T47D (cell line): ENCODE measurements around the gene PCDHGA8.
A peak's percentile ranks its signal among the peaks of the same experiment; 100 is the strongest.
"Not testable (repeated sequence)": the region's sequence is repeated elsewhere in the genome, so short reads cannot be mapped to it uniquely, and the experiment has no call there.

Experiments
- DNase-seq, 2 experiments: peaks; one replicate each; pipeline versions ENCODE4 v3.0.0 to v3.0.0-alpha.2; 2011 to 2012; ENCODE audit warnings: low read depth in 1 of 2, low spot score in 1 of 2
- JUND ChIP-seq: IDR thresholded peaks from 2 replicates; pipeline ENCODE4 v1.6.1; 2012; ENCODE audit warnings: low read depth
- in situ Hi-C: cut with HindIII; loops from 2 replicates; pipeline ENCODE4 v1.10.0; 2016; ENCODE audit warnings: low sequenced_read_pairs, low pct_unique_long_range_greater_than_20kb

The PCDHGA8 gene

DNA sequence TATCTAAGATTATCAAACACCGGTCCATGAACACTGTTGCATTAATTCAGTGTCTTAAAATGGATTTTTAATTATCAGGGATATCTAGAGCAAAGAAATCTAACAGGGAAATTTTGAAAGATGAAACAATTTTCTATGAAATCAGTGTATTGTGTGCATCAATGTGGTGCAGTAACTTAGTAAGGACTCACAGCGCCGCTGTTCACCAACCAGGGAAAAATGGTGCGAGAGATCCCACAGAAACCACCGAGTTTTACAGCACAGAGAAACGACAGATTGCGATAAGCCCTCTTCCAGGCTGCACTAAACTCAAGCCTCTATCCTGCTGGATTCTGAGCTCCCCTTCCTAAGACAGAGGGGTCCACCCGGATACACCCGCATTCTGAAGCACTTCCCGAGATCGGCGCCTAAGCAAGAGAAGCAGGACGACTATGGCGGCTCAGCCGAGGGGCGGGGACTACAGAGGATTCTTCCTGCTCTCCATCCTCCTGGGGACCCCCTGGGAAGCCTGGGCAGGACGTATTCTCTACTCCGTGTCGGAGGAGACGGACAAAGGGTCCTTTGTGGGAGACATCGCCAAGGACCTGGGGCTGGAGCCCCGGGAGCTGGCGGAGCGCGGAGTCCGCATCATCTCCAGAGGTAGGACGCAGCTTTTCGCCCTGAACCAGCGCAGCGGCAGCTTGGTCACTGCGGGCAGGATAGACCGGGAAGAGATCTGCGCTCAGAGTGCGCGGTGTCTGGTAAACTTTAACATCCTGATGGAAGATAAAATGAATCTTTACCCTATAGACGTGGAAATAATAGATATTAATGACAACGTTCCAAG, 9.8 kb upstream of the PCDHGA8 start, which contains the start of gene PCDHGA7:
Gene PCDHGA7, plus strand, starts transcription at position 274 of the 826 bp plus-strand sequence. Its CDS starts 158 bp downstream, at position 432.
- TF ChIP-seq JUND, result no peak
- in situ Hi-C loops, result no loop called here
- peak; percentile 82 to 88 for DNase-seq

DNA sequence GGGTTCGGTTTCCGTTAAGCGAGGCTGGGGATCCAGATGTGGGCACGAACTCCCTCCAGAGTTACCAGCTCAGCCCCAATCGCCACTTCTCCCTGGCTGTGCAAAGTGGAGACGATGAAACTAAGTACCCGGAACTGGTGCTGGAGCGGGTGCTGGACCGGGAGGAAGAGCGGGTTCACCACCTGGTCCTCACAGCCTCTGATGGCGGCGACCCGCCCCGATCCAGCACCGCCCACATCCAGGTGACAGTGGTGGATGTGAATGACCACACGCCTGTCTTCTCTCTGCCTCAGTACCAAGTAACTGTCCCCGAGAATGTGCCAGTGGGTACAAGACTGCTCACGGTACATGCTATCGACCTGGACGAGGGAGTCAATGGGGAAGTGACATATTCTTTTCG, 9.1 kb upstream of the PCDHGA8 start:
- TF ChIP-seq JUND, result no peak
- DNase-seq, result no peak
- in situ Hi-C loops, result no loop called here

DNA sequence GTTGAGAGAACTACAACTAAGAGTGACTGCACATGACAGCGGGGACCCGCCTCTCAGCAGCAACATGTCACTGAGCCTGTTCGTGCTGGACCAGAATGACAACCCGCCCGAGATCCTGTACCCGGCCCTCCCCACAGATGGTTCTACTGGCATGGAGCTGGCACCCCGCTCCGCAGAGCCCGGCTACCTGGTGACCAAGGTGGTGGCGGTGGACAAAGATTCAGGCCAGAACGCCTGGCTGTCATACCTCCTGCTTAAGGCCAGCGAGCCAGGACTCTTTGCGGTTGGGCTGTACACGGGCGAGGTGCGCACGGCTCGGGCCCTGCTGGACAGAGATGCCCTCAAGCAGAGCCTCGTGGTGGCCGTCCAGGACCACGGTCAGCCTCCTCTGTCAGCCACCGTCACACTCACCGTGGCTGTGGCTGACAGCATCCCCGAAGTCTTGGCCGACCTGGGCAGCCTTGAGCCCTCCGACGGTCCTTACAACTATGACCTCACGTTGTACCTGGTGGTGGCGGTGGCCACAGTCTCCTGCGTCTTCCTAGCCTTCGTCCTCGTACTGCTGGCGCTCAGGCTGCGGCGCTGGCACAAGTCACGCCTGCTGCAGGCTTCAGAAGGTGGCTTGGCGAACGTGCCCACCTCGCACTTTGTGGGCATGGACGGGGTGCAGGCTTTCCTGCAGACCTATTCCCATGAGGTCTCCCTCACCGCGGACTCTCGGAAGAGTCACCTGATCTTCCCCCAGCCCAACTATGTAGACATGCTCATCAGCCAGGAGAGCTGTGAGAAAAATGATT, 7.8 kb upstream of the PCDHGA8 start:
- no peak for TF ChIP-seq JUND
- DNase-seq, result no peak
- in situ Hi-C loops, result no loop called here

DNA sequence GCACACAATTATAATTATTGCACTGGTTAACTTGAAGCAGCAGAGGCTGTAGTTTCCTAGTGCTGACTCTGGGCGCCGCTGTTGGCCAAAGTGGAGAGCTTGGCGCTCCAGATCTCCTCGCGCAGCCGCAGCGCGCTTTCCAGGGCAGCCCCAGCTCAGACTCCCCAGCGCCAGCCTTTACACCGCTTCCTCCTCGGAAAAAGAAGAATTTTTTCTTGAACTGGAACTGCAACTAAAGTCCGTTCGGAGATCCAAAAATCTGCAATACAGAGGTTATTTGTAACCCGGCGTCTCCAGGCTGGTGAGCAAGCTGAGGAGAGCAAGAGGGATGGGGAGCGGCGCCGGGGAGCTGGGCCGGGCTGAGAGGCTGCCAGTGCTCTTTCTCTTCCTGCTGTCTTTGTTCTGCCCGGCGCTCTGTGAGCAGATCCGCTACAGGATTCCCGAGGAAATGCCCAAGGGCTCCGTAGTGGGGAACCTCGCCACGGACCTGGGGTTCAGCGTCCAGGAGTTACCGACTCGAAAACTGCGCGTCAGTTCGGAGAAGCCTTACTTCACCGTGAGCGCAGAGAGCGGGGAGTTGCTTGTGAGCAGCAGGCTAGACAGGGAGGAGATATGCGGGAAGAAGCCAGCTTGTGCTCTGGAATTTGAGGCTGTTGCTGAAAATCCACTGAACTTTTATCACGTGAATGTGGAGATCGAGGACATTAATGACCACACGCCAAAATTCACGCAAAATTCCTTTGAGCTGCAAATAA, 4.7 kb upstream of the PCDHGA8 start, which contains the start of gene PCDHGB4:
Gene PCDHGB4, plus strand, starts transcription at position 142 of the 755 bp plus-strand sequence. Its CDS starts 187 bp downstream, at position 329.
- DNase-seq, result peak in 1 of 2 experiments; percentile 63
- in situ Hi-C loops, result not testable (repeated sequence)

DNA sequence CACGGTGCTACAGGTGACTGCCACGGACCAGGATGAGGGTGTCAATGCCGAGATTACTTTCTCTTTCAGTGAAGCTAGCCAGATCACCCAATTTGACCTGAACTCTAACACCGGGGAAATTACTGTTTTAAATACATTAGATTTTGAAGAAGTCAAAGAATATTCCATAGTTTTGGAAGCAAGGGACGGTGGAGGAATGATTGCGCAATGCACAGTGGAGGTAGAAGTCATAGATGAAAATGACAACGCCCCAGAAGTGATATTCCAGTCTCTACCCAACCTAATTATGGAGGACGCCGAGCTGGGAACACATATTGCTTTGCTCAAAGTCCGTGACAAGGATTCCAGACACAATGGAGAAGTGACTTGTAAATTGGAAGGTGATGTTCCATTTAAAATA, 3.8 kb upstream of the PCDHGA8 start:
- in situ Hi-C loops, result no loop called here
- no peak for TF ChIP-seq JUND
- no peak for DNase-seq

DNA sequence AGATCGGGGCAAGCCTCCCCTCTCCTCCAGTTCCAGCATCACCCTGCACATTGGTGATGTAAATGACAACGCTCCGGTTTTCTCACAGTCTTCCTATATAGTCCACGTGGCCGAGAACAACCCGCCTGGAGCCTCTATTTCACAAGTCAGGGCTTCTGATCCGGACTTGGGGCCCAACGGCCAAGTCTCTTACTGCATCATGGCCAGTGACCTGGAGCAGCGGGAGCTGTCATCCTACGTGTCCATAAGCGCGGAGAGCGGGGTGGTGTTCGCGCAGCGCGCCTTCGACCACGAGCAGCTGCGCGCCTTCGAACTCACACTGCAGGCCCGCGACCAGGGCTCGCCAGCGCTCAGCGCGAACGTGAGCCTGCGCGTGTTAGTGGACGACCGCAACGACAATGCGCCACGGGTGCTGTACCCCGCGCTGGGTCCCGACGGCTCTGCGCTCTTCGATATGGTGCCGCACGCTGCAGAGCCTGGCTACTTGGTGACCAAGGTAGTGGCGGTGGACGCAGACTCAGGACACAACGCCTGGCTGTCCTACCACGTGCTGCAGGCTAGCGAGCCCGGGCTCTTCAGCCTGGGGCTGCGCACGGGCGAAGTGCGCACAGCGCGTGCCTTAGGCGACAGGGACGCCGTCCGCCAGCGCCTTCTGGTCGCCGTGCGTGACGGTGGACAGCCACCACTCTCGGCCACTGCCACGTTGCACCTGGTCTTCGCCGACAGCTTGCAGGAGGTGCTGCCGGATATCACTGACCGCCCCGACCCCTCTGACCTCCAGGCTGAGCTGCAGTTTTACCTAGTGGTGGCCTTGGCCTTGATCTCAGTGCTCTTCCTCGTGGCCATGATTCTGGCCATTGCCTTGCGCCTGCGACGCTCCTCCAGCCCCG, 3.0 kb upstream of the PCDHGA8 start:
- no peak for TF ChIP-seq JUND
- in situ Hi-C loops, result no loop called here
- no peak for DNase-seq

DNA sequence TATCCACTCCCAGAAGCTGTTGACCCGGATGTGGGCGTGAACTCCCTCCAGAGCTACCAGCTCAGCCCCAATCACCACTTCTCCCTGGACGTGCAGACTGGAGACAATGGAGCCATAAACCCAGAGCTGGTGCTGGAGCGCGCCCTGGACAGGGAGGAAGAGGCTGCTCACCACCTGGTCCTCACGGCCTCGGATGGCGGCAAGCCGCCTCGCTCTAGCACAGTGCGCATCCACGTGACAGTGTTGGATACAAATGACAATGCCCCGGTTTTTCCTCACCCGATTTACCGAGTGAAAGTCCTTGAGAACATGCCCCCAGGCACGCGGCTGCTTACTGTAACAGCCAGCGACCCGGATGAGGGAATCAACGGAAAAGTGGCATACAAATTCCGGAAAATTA, 834 bp downstream of the PCDHGA8 start:
- in situ Hi-C loops, result no loop called here
- TF ChIP-seq JUND, result no peak
- no peak for DNase-seq

DNA sequence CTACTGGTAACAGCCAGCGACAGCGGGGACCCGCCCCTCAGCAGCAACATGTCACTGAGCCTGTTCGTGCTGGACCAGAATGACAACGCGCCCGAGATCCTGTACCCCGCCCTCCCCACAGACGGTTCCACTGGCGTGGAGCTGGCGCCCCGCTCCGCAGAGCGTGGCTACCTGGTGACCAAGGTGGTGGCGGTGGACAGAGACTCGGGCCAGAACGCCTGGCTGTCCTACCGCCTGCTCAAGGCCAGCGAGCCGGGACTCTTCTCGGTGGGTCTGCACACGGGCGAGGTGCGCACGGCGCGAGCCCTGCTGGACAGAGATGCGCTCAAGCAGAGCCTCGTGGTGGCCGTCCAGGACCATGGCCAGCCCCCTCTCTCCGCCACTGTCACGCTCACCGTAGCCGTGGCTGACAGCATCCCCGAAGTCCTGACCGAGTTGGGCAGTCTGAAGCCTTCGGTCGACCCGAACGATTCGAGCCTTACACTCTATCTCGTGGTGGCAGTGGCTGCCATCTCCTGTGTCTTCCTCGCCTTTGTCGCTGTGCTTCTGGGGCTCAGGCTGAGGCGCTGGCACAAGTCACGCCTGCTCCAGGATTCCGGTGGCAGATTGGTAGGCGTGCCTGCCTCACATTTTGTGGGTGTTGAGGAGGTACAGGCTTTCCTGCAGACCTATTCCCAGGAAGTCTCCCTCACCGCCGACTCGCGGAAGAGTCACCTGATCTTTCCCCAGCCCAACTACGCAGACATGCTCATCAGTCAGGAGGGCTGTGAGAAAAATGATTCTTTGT, 2.2 kb downstream of the PCDHGA8 start:
- DNase-seq, in situ Hi-C loops: not testable (repeated sequence)

DNA sequence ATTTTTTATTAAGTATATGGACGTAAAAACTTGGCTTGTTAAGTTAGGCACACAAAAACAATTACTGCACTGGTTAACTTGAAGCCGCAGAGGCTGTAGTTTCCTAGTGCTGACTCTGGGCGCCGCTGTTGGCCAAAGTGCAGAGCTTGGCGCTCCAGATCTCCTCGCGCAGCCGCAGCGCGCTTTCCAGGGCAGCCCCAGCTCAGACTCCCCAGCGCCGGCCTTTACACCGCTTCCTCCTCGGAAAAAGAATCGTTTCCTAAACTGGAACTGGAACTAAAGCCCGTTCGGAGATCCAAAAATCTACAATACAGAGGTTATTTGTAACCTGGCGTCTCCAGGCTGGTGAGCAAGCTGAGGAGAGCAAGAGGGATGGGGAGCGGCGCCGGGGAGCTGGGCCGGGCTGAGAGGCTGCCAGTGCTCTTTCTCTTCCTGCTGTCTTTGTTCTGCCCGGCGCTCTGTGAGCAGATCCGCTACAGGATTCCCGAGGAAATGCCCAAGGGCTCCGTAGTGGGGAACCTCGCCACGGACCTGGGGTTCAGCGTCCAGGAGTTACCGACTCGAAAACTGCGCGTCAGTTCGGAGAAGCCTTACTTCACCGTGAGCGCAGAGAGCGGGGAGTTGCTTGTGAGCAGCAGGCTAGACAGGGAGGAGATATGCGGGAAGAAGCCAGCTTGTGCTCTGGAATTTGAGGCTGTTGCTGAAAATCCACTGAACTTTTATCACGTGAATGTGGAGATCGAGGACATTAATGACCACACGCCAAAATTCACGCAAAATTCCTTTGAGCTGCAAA, 5.5 kb downstream of the PCDHGA8 start, which contains the start of gene PCDHGB5:
Gene PCDHGB5, plus strand, starts transcription at position 192 of the 796 bp plus-strand sequence. Its CDS starts 181 bp downstream, at position 373.
- peak; percentile 85 to 93 for DNase-seq
- in situ Hi-C loops, result not testable (repeated sequence)

DNA sequence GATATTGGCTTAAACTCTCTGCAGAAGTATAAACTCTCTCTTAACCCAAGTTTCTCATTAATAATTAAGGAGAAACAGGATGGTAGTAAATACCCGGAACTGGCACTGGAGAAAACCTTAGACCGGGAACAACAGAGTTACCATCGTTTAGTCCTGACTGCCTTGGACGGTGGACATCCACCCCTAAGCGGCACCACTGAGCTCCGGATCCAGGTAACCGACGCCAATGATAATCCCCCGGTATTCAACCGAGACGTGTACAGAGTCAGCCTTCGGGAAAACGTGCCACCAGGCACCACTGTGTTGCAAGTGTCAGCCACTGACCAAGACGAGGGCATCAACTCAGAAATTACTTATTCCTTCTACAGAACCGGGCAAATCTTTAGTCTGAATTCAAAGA, 6.2 kb downstream of the PCDHGA8 start:
- no peak for TF ChIP-seq JUND
- no peak for DNase-seq
- in situ Hi-C loops, result no loop called here
